Measurements from ENCODE around the gene ZNF609.
A peak's percentile ranks its signal among the peaks of the same experiment; 100 is the strongest.

ZNF609 gene

DNA sequence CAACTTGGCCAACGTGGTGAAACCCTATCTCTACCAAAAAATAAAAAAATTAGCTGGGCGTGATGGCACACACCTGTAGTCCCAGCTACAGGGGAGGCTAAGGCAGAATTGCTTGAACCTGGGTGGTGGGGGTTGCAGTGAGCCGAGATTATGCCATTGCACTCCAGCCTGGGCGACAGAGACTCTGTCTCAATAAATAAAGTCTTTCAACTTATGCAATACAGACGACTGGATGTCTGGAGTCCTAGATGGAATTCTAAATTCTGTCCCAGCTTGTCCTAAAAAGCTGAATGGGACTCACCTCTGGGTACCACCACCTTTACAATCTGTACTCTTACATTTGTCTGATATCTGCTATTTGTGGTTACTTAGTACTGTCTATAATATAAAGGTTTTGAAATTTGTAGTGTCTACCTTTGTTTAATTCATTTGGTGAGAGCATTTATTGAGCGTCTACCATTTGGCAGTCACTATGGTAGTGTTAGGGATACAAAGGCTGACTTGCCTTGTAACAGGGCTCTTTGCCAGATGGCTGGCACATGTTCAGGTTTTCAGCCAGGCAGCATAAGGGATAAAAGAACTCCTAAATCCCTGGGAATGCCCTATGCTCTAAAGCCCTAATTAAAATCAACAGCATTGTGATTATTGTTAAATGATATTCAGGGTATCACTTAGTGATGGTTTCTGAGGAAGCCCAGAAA is 7.2 kb upstream of the ZNF609 start:
- Histone ChIP-seq H3K27ac (no peak overlapping the region), H3K36me3 (peaks cover 13% of the 10 kb centered on the region), H3K9me3 (no peaks in the 10 kb centered on the region), H3K4me1 (ENCODE audit: control insufficient read depth in 1 of 2, insufficient read depth in 1 of 2, low read depth in 1 of 2, low read length in 1 of 2) (peaks cover 10 to 13% of the 10 kb centered on the region in 2 experiments), H3K27me3 (no peaks in the 10 kb centered on the region), H3K4me3 (ENCODE audit: low read depth in 1 of 2, low read length in 1 of 2) (no peak overlapping the region)
- TF ChIP-seq, protein P1, sequence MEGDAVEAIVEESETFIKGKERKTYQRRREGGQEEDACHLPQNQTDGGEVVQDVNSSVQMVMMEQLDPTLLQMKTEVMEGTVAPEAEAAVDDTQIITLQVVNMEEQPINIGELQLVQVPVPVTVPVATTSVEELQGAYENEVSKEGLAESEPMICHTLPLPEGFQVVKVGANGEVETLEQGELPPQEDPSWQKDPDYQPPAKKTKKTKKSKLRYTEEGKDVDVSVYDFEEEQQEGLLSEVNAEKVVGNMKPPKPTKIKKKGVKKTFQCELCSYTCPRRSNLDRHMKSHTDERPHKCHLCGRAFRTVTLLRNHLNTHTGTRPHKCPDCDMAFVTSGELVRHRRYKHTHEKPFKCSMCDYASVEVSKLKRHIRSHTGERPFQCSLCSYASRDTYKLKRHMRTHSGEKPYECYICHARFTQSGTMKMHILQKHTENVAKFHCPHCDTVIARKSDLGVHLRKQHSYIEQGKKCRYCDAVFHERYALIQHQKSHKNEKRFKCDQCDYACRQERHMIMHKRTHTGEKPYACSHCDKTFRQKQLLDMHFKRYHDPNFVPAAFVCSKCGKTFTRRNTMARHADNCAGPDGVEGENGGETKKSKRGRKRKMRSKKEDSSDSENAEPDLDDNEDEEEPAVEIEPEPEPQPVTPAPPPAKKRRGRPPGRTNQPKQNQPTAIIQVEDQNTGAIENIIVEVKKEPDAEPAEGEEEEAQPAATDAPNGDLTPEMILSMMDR (IDR thresholded peaks at IDR 0.05): no peak

DNA sequence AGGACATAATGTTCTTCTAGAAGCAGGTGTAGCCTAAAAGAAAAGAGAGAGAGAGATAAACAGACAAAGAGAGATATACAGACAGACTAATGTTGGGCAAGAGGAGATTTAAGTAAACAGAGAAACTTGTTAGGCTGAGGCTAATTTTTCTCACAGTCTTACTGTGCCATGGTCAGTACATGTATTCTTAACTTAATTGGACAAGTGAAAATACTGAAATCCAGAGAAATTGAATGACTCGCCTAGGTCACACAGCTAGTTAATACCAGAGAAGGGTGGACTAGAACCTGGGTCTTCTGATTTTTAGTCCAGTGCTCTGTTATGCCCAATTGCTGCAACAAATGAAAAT is 6.7 kb upstream of the ZNF609 start:
- Histone ChIP-seq H3K9me3 (no peaks in the 10 kb centered on the region), H3K36me3 (peaks cover 8% of the 10 kb centered on the region), H3K27me3 (no peaks in the 10 kb centered on the region), H3K27ac (no peak overlapping the region), H3K4me1 (ENCODE audit: control insufficient read depth in 1 of 2, insufficient read depth in 1 of 2, low read depth in 1 of 2, low read length in 1 of 2) (peaks cover 10 to 13% of the 10 kb centered on the region in 2 experiments), H3K4me3 (ENCODE audit: low read depth in 1 of 2, low read length in 1 of 2) (no peak overlapping the region)
- TF ChIP-seq, protein P1 (IDR thresholded peaks at IDR 0.05): no peak

DNA sequence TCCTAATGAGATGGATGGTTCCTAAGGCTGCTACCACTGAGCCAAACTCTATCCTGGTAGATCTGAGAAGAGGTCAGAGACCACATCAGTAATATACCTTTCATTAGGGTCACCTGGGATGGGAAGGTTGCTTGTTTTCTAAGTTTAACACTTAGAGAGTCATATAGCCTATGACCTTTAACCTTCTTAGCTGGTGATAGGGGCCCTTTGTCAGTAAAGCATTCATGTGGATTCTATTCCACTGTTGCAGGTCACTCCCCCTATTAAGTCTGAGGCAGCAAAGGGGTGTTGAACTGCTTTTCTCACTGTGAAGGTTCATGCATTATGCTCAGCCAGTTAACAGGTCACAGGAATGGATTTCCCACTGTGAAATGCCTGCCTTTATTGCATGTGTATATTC is 6.1 kb upstream of the ZNF609 start:
- Histone ChIP-seq H3K4me1 (ENCODE audit: control insufficient read depth in 1 of 2, insufficient read depth in 1 of 2, low read depth in 1 of 2, low read length in 1 of 2) (peaks cover 10 to 13% of the 10 kb centered on the region in 2 experiments), H3K4me3 (ENCODE audit: low read depth in 1 of 2, low read length in 1 of 2) (no peak overlapping the region), H3K36me3 (peaks cover 7% of the 10 kb centered on the region), H3K27ac (no peak overlapping the region), H3K27me3 (no peaks in the 10 kb centered on the region), H3K9me3 (no peaks in the 10 kb centered on the region)
- TF ChIP-seq, protein P1 (IDR thresholded peaks at IDR 0.05): no peak

DNA sequence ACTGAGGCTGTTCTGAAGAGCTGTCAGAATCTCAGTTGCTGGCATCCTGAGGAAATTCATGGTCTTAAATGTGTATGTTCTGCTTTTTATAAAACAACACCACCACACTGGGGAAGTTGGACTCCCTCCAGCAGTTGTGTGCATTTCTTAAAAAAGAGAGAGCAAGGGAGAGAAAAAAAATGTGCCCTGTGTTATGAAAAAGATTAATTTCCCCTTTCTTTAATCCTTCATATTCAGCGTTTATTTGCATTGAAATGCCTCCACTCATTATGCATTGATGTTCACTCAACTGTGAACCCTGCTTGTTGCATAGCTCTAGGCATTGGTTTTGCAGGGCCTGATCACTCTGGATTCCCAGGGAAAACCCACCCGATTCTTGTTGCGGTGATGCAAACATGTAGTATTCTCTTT is 4.4 kb upstream of the ZNF609 start:
- H3K4me1 ChIP-seq (ENCODE audit: control insufficient read depth in 1 of 2, insufficient read depth in 1 of 2, low read depth in 1 of 2, low read length in 1 of 2): peaks cover 13 to 14% of the 10 kb centered on the region in 2 experiments
- no peaks in the 10 kb centered on the region for H3K27me3 ChIP-seq
- no peaks in the 10 kb centered on the region for H3K36me3 ChIP-seq
- H3K9me3 ChIP-seq: no peaks in the 10 kb centered on the region
- no peak overlapping the region for H3K4me3 ChIP-seq (ENCODE audit: low read depth in 1 of 2, low read length in 1 of 2)
- H3K27ac ChIP-seq: peak overlapping the region; percentile 54
- TF ChIP-seq, protein P1 (IDR thresholded peaks at IDR 0.05): no peak

DNA sequence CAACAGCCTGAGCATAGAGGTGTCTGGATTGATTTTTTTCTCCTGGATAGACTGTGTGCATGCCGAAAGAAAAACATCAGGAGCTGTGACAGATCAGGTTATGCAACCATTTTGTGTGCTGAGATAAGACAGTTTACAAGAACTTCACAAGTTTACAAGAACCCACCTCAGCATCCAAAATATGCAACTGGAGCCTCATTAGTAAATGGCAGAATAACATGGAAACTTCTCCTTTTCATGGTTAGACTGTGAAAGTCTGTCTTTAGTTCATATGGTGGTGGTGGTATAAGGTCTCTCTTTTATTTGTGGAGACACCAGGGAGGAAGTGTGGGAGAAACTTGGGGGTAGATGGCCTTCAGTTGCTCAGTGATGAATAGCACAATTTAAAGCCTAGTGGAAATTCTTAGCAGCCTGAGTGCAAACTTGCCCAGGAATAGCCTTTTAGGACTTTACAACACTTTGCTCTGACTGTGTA is 3.7 kb upstream of the ZNF609 start:
- Histone ChIP-seq H3K4me1 (ENCODE audit: control insufficient read depth in 1 of 2, insufficient read depth in 1 of 2, low read depth in 1 of 2, low read length in 1 of 2) (peaks cover 19 to 20% of the 10 kb centered on the region in 2 experiments), H3K27me3 (no peaks in the 10 kb centered on the region), H3K27ac (peak overlapping the region; percentile 54), H3K4me3 (ENCODE audit: low read depth in 1 of 2, low read length in 1 of 2) (no peak overlapping the region), H3K9me3 (no peaks in the 10 kb centered on the region), H3K36me3 (no peaks in the 10 kb centered on the region)
- TF ChIP-seq, protein P1 (IDR thresholded peaks at IDR 0.05): no peak
